ENCODE data around the gene COL27A1. TPM values are rescaled to one million over a fixed set of nuclear protein-coding genes. Genes with fewer than 3 reads are reported as not detected.

COL27A1 gene
- polyA plus RNA-seq, 2 of the 4 experiments (the other 2 are of a cell fraction): 6.9 to 20.6 TPM

- FAIRE-seq: no peak
- H3K4me3 ChIP-seq: no peak overlapping the region
- H3K4me1 ChIP-seq: peaks cover 22% of the 10 kb centered on the region
- no peak overlapping the region for H3K27ac ChIP-seq
- DNase-seq (ENCODE audit: low read depth in 1 of 2, low spot score in 1 of 2): no peak
- POLR2A ChIA-PET: no interaction called here
- ATAC-seq: no peak
- H3K4me2 ChIP-seq: no peak overlapping the region
- CTCF ChIA-PET: interaction anchor here (0.8 to 6.2 kb wide), 6 partner anchors 9 to 118 kb away, joined by 3 to 34 read pairs (median 4); no protein-coding TSS in a partner anchor
- WGBS (ENCODE audit: missing lambda C conversion rate): 89% methylated on average over 14 of the region's 16 CpGs
- no peak for TF ChIP-seq BCL3 (IDR thresholded peaks at IDR 0.05)
- H3K9me3 ChIP-seq: no peaks in the 10 kb centered on the region
Observed at GRCh38 chr9:114227288-114228015, 72.1 kb downstream of the COL27A1 start.

- peaks cover 20% of the 10 kb centered on the region for H3K4me1 ChIP-seq
- POLR2A ChIA-PET: no interaction called here
- ATAC-seq: no peak
- TF ChIP-seq CBX2 (IDR thresholded peaks at IDR 0.05; ENCODE audit: borderline replicate concordance, low read depth) (no peak), CTCF (IDR thresholded peaks at IDR 0.05) (no peak), ESRRA (IDR thresholded peaks at IDR 0.05; ENCODE audit: borderline replicate concordance, low read length) (no peak), MAX (IDR thresholded peaks at IDR 0.05) (no peak), ZSCAN20 (CRISPR knock-in tag; IDR thresholded peaks at IDR 0.05) (no peak), CBX8 (IDR thresholded peaks at IDR 0.05) (no peak), RNF2 (IDR thresholded peaks at IDR 0.05; ENCODE audit: borderline replicate concordance, low read depth) (no peak), ELK1 (IDR thresholded peaks at IDR 0.05; ENCODE audit: low read depth, low read length) (no peak), PHF8 (IDR thresholded peaks at IDR 0.05; ENCODE audit: borderline replicate concordance, low read depth) (no peak), KDM5A (IDR thresholded peaks at IDR 0.05) (no peak), SMC3 (IDR thresholded peaks at IDR 0.05) (no peak), CHD4 (IDR thresholded peaks at IDR 0.05; ENCODE audit: borderline replicate concordance) (no peak), HOXB13 (CRISPR knock-in tag; IDR thresholded peaks at IDR 0.05; ENCODE audit: low read depth) (no peak), HES2 (IDR thresholded peaks at IDR 0.05) (no peak), POLR2AphosphoS2 (conservative IDR thresholded peaks at IDR 0.05; ENCODE audit: low read length) (no peak), ATOH8 (CRISPR knock-in tag; IDR thresholded peaks at IDR 0.05; ENCODE audit: low read depth) (no peak), KDM1A (IDR thresholded peaks at IDR 0.05; ENCODE audit: low read depth) (no peak), HMGXB4 (CRISPR knock-in tag; IDR thresholded peaks at IDR 0.05; ENCODE audit: borderline replicate concordance) (no peak)
- H3K4me2 ChIP-seq: no peak overlapping the region
- no peak overlapping the region for H3K4me3 ChIP-seq
- H3K27ac ChIP-seq: no peak overlapping the region
- 94% methylated on average over 16 of the region's 17 CpGs for WGBS (ENCODE audit: missing lambda C conversion rate)
- no peak for FAIRE-seq
- H3K9me3 ChIP-seq: no peaks in the 10 kb centered on the region
- CTCF ChIA-PET: interaction anchor here (1.0 to 6.2 kb wide), 8 partner anchors 10 to 119 kb away, joined by 3 to 34 read pairs (median 4); partner anchors contain the start of gene COL27A1
- DNase-seq (ENCODE audit: low read depth in 1 of 2, low spot score in 1 of 2): no peak
Observed at GRCh38 chr9:114228016-114228808, 72.9 kb downstream of the COL27A1 start.

All from A549 (cell line).